Nephron (organoid): ENCODE measurements around the gene ZNF506.
"Not testable (repeated sequence)": the region's sequence is repeated elsewhere in the genome, so short reads cannot be mapped to it uniquely, and the experiment has no call there.

Experiments
- H3K27ac Mint-ChIP-seq, 3 experiments: 2 replicates each; pipeline ENCODE4 v1.8.0; 2020; ENCODE audit warnings: mixed read lengths in 3 of 3, mild to moderate bottlenecking in 2 of 3, moderate library complexity in 1 of 3
- H3K27me3 Mint-ChIP-seq: 2 replicates; pipeline ENCODE4 v1.8.0; 2021; ENCODE audit warnings: low read depth, mild to moderate bottlenecking, moderate library complexity, mixed read lengths
- H3K36me3 Mint-ChIP-seq: 2 replicates; pipeline ENCODE4 v1.8.0; 2020; ENCODE audit warnings: low read depth, mixed read lengths
- H3K4me1 Mint-ChIP-seq: 2 replicates; pipeline ENCODE4 v1.8.0; 2020; ENCODE audit warnings: mixed read lengths
- H3K4me3 Mint-ChIP-seq, 3 experiments: 2 replicates each; pipeline ENCODE4 v1.8.0; 2020; ENCODE audit warnings: mild to moderate bottlenecking in 3 of 3, mixed read lengths in 3 of 3, moderate library complexity in 2 of 3
- H3K9me3 Mint-ChIP-seq: 2 replicates; pipeline ENCODE4 v1.8.0; 2020; ENCODE audit warnings: mixed read lengths
- TF ChIP-seq, protein P1 (sequence below), 3 experiments: fragments of 200-600 bp; sonication (generic); IDR thresholded peaks; one replicate each; pipeline ENCODE4 v1.5.0; 2021; ENCODE audit warnings: antibody characterized with exemption in 3 of 3; ENCODE audit not compliant: unreplicated experiment in 3 of 3

Gene ZNF506

DNA sequence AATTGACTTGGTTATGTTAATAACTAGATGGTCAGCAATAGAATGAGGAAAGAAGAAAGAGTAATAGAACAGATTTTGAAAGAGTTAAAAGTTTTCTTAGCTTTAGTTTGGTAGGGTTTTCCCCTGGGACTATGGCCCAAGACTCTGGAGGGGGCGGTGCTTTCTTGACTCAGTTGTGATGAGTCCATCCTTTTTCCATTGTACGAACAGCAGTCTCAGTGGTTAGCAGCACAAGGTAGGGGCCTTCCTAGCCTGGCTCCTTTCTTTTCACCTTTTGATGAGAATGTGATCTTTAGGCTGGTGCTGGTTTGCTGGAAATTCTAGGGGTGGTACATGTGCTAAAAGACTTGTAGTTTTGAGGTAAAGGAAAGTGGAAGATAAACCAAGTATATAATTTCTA lies 38.8 kb downstream of the ZNF506 start:
- H3K27me3 Mint-ChIP-seq, result peaks cover 3% of the 10 kb centered on the region
- no peak overlapping the region for H3K4me3 Mint-ChIP-seq
- peaks cover 9% of the 10 kb centered on the region for H3K4me1 Mint-ChIP-seq

DNA sequence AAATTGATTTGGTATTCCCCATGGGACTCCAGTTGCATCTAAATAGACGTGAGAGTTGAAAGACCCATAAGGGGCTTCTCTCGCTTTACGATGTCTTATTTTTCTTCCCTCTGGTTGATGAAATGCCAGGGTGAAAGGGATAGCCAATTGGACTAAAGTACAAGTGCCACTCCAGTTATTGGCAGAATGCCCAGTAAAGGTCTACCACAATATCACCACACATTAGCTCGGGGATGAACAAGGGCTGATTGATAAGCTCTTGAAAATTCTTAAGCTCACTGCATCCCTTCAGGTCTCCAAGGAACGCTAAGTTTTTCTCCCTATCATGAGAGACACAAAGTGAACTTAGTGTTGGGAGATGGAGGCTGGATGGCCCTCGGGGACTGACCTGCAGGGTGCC lies 39.8 kb downstream of the ZNF506 start:
- H3K27ac Mint-ChIP-seq, H3K4me3 Mint-ChIP-seq, H3K27me3 Mint-ChIP-seq: not testable (repeated sequence)
- H3K9me3 Mint-ChIP-seq, result peaks cover 58% of the 10 kb centered on the region
- H3K36me3 Mint-ChIP-seq, result peaks cover 85% of the 10 kb centered on the region
- H3K4me1 Mint-ChIP-seq, result peaks cover 14% of the 10 kb centered on the region

More for the DNA sequence above, 38.8 kb downstream of the ZNF506 start:
- H3K9me3 Mint-ChIP-seq, result peaks cover 64% of the 10 kb centered on the region
- TF ChIP-seq, protein P1, sequence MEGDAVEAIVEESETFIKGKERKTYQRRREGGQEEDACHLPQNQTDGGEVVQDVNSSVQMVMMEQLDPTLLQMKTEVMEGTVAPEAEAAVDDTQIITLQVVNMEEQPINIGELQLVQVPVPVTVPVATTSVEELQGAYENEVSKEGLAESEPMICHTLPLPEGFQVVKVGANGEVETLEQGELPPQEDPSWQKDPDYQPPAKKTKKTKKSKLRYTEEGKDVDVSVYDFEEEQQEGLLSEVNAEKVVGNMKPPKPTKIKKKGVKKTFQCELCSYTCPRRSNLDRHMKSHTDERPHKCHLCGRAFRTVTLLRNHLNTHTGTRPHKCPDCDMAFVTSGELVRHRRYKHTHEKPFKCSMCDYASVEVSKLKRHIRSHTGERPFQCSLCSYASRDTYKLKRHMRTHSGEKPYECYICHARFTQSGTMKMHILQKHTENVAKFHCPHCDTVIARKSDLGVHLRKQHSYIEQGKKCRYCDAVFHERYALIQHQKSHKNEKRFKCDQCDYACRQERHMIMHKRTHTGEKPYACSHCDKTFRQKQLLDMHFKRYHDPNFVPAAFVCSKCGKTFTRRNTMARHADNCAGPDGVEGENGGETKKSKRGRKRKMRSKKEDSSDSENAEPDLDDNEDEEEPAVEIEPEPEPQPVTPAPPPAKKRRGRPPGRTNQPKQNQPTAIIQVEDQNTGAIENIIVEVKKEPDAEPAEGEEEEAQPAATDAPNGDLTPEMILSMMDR (IDR thresholded peaks at IDR 0.05; ENCODE audit: unreplicated experiment in 3 of 3), result no peak
- H3K36me3 Mint-ChIP-seq, result peaks cover 90% of the 10 kb centered on the region
- no peak overlapping the region for H3K27ac Mint-ChIP-seq

DNA sequence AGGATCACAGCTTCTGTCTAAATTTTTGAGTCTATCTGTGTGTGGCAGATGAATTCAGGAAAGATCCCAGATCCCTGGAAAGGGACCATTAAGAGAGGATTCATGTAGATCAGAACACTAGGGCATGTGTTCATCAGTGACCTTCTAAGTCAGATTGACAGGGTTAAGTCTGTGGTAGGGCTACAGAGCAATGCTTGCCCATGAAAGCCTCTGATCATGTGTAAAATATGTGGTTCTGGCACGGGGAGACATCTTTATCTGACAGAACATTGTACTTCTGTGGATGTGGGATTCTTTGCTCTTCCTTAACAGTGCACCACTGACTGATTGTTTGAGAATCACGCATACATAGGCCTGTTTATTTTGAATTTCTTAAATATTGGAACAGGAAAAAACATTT lies 42.9 kb downstream of the ZNF506 start:
- Mint-ChIP-seq H3K9me3 (peaks cover 38% of the 10 kb centered on the region), H3K4me1 (peaks cover 22% of the 10 kb centered on the region), H3K27me3 (no peaks in the 10 kb centered on the region), H3K4me3 (peak overlapping the region; percentile 95 to 100 (median 97)), H3K27ac (no peak overlapping the region), H3K36me3 (peaks cover 61% of the 10 kb centered on the region)
- TF ChIP-seq, protein P1 (IDR thresholded peaks at IDR 0.05; ENCODE audit: unreplicated experiment in 3 of 3), result no peak

DNA sequence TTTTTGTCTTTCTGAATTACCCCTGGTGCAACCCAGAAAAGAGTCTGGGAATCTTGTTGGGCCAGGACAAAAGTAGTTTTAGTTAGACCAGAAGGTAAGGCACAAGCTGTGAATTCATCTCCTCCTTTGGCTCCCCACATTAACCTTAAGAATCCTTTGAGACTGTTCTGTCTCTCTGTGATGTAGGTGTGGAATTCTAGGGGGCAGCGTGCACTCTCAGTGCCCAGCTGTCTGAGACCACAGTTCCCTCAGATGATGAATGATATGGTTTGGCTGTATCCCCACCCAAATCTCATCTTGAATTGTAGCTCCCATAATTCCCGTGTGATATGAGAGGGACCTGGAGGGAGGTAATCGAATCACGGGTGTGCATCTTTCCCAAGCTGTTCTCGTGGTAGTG lies 43.9 kb downstream of the ZNF506 start:
- H3K4me1 Mint-ChIP-seq, result peaks cover 22% of the 10 kb centered on the region
- peaks cover 34% of the 10 kb centered on the region for H3K9me3 Mint-ChIP-seq
- peak overlapping the region; percentile 95 to 100 (median 97) for H3K4me3 Mint-ChIP-seq
- no peak overlapping the region for H3K27ac Mint-ChIP-seq
- peaks cover 56% of the 10 kb centered on the region for H3K36me3 Mint-ChIP-seq
- no peaks in the 10 kb centered on the region for H3K27me3 Mint-ChIP-seq
- TF ChIP-seq, protein P1 (IDR thresholded peaks at IDR 0.05; ENCODE audit: unreplicated experiment in 3 of 3), result no peak

DNA sequence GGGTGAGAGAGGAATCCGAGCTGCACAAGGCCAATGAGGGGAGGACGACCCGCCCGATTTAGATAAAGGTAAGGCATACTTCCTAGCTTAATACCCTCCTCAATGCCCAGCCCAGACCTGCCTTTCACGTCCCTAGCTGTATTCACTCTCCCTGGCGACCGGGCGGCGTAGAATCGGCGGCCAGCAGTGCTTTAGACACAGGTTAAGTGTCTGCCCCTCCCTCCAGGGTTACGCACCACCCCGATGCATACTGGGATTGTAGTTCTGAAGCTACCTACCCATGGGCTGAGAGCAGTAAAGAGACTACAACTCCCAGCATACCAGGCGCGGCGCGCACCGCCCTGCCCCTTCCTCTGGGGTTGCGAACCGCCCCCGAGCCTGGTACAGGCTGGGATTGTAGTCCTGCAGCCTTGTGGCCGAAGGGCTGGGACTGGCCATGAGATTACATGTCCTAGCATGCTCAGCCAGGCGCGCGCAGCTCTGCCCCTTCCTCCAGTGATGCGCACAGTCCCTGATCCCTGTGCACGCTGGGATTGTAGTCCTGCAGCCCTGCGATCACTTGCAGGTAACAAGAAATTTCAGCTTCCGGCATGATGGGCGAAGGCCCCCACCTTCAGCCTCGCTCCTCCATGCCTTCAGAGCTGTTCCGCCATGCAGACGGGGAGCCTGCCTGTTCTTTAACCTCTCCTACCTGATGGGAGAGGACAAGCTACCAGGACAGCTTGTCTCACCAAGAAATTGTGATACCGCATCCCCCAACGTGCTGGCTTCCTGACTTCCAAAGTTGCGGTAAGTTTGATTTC lies 45.1 kb downstream of the ZNF506 start:
- Mint-ChIP-seq H3K4me1 (peaks cover 22% of the 10 kb centered on the region), H3K27ac (peak overlapping the region; percentile 83 to 98 (median 94)), H3K9me3 (peaks cover 27% of the 10 kb centered on the region), H3K27me3 (no peaks in the 10 kb centered on the region), H3K4me3 (peak overlapping the region; percentile 95 to 100 (median 97)), H3K36me3 (peaks cover 46% of the 10 kb centered on the region)
- TF ChIP-seq, protein P1 (IDR thresholded peaks at IDR 0.05; ENCODE audit: unreplicated experiment in 3 of 3), result no peak

DNA sequence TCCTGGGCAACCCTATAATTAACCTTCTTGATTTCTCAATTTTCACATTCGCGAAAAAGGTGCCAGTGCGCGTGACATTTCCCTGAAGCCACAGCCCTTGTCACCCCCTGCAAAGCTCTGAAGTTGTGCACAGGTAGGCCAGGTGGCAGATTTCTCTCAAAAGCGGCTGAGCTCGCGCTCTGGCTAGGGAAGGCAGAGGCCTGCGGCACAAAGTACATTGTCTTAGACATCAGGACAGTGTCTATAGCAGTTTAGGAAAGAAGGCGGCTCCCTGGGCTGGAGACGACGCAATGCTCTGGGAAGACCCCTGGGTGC lies 45.7 kb downstream of the ZNF506 start:
- Mint-ChIP-seq H3K9me3 (peaks cover 27% of the 10 kb centered on the region), H3K27ac (peak overlapping the region; percentile 83 to 98 (median 94))
- TF ChIP-seq, protein P1 (IDR thresholded peaks at IDR 0.05; ENCODE audit: unreplicated experiment in 3 of 3), result no peak

More for the DNA sequence above, 45.7 kb downstream of the ZNF506 start:
- H3K4me1 Mint-ChIP-seq, result peaks cover 22% of the 10 kb centered on the region
- H3K27me3 Mint-ChIP-seq, result no peaks in the 10 kb centered on the region
- H3K36me3 Mint-ChIP-seq, result peaks cover 44% of the 10 kb centered on the region
- peak overlapping the region; percentile 95 to 100 (median 97) for H3K4me3 Mint-ChIP-seq
